Middle frontal gyrus (tissue), 1 donor: ENCODE results near the gene EFL1.

Source experiments
- DNase-seq: peaks from one replicate; pipeline ENCODE4 v3.0.0-alpha.2; 2015; ENCODE audit warnings: low spot score; ENCODE audit errors: extremely low spot score

The EFL1 gene

DNA sequence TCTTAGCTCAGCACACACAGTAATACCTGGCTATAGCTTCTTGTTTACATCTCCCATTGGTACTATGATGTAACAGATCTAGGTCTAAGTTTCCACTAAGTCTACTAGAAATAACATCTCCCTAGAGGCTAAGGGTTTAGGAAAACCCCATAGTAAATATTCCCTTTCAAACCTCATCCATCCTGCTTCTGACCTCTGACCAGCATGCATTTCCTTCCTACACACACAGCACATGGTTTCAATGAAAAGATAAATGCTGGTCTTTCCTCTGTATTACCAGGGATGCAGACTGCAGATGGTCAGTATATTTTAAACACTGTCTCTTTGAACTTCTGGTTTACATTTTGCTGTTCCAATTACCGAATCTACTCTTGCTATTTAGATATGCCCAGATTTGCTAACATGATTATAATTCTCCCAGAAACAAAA lies 96.6 kb downstream of the EFL1 start:
- no peak for DNase-seq

DNA sequence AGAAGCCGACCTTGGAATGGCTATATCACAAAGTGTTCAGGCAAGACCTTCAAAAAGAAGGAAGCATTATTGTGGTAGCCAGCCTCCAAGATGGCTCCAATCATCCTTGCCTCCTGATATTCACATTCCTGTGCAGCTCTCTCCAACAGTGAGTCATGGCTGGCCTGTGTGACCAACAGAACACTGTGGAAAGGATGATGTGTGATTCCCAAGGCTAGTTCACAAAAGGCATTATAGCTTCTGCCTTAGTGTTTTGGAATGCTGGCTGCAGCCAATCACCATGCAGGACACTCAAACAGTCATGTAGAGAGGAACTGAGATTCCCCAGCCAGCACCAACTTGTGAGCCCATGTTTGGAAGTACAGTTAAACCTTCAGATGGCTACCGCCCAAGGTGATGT lies 102.6 kb downstream of the EFL1 start:
- no peak for DNase-seq

DNA sequence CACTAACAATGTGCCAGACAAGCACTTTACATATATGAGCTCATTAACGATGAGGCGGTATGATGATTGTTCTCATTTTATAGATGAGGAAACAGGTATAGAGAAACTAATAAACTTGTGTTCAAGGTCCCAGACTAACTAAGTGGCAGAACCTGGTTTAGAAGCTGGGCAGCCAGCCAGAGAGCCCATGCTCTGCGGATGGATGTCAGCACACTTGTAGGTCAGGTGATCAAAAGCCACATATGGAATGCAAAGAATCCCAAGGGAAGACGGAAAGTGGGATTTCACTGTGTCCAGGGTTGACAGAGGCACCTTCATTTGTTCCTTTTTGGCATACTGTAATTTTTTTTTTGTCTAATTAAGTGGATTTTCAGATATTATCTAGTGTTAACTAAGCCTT lies 103.7 kb downstream of the EFL1 start:
- no peak for DNase-seq

DNA sequence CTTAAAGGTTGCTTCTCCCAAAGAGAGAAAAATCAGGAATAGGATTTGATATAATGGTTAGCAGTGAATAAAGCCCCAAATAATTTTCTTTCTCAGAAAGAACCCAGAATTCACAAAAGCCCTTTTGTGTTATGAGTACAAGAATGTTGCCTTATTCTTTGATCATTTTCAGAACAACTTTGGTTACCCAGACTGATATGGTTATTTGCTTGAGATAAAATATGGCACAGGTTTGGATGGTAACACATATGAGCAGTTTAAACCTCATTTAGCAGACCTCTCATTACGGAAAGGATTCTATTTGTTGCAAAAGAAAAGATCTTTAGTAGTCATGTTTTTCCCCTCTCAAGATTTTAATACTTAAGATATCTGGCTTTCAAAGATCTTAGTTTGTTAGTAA lies 111.9 kb downstream of the EFL1 start:
- no peak for DNase-seq

DNA sequence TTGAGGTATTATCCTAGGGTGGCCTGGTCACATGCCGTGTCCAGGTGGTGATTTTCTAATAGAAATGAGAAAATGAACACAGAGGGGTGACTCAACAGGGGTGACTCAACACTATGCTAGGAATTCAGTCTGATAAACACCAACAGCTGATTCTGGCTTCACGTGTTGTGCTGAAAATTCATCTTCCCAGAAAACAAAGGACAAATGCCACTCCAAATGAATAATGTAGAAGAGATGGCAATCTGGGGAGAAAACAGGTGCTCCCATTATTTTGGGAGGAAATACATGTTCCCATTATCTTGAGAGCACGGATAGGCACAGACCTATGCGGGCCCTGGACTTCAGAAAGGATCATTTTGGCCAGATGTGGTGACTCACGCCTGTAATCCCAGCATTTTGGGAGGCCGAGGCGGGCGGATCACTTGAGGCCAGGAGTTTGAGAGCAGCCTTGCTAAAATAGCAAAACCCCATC lies 115.5 kb downstream of the EFL1 start:
- DNase-seq, result no peak

DNA sequence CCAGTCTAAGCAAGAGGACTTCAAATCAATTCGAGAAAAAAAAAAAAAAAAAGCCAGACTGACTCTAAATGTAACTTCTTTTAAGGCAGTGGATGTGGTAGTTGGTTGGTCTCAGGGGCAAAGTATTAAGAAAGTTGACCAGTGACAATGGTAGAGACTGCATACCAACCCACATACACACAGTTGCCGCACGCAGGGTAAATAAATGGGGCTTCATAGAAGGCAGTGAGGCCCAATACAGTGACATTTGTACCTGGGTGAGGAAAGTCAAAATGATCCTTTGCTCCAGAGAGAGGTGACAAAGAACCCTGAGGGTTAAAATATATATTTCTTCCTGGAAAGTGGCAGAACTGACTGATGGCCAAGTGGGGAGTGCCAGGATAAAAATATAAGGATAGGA lies 116.0 kb downstream of the EFL1 start:
- DNase-seq, result no peak

DNA sequence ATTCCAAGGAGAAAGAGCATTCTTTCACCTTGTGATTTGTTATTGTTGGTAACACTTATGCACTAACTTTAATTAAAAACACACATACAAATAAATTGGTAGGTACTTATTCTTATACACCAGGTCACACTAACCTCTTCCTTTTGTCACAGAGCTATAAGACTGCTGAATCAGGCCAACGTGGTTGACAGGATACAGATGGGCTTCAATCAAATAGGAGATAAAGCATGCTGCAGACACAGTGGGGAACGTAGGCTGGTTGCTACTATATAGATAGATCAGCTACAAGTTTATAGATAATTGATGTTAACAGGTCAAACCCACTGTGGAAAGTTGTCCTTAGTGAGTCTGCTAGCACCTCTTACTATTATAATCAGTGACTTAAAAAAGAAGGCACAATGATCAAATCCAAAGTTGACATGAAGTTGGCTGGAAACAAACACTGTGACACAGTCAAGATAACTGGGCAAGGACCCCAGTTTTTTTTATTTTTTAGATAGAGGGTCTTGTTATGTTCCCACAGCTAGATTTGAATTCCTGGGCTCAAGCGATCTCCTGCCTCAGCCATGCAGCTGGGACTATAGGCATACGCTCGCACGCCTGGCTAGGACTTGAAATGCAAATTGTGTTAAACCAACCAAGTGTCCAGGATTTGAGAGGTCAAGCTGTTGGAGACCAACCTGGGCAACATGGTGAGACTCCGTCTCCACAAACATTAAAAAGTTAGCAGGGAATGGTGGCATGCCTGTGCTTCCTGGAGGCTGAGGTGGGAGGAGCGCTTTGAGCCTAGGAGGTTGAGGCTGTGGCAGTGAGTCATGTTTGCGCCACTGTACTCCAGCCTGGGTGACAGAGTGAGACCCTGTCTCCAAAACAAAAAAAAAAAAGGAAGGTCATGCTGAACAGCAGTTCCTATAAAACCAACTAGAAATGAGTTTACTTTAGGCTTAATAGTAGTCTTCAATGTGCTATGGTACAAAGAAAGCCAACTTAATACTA lies 118.8 kb downstream of the EFL1 start:
- DNase-seq, result no peak

DNA sequence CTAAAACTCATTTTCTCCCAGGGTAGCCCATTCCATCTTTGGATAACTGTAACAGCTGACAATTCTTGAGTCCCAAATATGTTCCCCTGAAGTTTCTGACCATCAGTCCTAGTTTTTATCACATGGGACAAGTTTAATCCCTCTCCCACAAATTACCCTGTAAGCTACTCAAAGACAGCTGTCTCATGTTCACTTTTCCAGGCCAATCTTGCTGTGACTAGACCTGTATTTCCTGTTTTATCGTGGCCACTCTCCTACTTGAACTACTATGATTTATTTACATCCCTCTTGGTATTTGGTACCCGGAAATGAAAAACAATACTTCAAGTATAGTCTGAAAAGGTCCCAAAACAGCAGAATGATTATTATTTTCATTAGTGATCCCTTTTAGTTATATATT lies 121.6 kb downstream of the EFL1 start:
- DNase-seq, result no peak

DNA sequence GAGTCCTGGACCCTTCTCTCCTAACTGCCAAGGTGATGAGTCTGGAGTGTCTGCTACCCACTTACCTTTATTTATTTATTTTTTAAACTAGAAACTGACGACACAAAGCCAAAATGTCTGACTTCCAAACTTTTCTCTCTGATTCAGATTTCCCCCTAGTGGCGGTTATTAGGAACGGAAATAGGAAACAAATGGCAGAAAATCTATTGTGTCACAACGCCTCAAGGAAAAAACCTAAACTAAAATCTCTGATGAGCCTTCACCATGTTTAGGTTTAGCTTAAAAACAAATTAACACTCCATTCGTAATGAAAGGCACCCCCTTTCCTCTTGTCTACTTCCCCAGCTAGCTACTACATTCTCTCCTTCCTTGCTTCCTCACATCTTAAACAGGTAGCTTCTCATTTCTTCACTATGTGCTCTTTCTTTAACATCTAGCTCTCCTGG lies 122.7 kb downstream of the EFL1 start:
- DNase-seq, result peak; percentile 47

DNA sequence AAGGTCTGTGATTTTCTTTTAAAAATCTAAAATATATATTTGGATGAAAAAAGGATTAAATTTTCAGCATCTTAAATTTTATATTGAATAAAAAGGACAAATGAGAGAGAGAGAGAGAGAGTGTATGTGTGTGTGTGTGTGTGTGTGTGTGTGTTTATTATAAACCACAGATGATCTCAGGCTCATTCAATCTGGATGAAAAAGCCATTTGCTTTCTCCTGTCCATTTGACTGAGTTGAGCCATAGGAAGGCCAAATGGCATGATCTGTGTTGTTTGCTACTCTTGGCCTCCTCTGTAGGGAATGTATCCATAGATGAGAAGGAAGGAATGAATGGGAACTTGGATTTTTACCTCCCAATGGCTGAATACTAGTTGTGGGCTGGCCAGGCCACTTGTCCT lies 124.2 kb downstream of the EFL1 start:
- no peak for DNase-seq

DNA sequence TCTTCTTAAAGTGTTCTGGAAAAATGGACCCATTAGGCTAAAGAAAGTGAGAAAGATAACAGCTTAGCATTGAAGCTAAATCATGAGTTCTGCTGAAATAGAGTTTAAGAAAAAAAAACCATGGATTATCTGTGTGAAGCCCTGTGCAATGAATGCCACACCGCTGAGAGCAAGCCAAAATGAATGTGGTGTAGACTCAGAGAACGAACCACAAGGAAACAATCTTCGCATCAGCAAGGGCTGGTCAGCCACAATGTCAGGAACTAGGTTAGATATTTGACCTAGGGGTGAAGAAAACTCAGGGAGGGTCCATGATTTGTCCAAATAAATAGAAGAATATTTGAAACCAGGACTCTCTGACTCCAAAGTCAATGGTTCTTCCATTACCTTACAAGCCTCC lies 125.3 kb downstream of the EFL1 start:
- DNase-seq, result no peak

DNA sequence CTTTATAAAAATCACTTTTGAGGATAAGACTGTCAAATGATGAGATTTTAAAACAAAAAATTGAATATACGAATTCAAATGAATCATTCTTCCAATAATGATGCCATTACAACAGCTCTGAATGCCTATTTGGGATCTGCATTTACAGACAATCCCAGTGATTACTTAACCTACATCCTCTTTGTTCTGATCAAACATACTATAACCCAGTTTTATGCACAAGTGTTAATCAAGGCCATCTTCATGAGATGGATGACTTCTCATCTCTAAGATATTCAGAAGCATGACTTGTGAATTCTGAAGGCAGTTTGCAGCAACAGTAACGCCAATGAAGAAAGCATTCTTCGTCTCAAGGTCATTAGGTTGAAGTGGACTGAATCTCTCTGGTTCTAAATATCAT lies 126.4 kb downstream of the EFL1 start:
- no peak for DNase-seq

DNA sequence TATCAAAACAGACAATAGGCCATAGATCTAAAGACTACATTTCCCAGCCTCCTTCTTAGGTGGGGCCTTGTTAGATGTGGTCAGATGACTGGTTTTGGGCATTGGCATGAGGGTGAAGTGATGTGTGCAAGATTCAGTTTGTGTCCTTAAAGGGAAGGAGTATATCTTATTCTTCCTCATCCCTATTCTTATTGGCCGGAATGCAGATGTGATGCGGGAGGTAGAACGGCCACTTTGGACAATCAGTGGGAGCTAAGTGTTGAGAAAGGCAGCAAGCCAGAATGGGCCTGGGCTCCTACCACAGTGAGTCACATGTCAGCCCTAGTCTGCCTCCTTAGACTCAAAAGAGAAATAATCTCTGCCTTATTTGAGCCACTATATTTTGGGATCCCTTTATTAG lies 126.9 kb downstream of the EFL1 start:
- DNase-seq, result no peak

DNA sequence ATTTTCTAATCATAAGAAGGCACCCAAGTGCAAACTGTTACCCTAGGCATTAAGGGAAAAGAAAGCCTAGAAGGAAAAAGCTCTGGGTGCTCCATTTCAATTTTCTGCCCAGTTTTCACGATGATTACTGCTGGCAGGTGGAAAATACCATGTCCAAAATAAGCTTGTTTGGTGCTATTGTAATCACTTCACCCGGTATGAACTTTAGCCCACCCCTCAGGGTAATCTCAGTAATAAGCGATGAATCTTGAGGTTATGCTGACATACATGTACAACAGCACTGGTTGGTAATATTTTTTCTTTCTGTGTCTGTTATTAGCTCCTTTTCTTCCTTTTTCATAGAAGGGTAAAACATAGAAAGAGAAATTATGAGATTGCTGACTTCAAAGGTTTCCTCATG lies 128.1 kb downstream of the EFL1 start:
- no peak for DNase-seq

DNA sequence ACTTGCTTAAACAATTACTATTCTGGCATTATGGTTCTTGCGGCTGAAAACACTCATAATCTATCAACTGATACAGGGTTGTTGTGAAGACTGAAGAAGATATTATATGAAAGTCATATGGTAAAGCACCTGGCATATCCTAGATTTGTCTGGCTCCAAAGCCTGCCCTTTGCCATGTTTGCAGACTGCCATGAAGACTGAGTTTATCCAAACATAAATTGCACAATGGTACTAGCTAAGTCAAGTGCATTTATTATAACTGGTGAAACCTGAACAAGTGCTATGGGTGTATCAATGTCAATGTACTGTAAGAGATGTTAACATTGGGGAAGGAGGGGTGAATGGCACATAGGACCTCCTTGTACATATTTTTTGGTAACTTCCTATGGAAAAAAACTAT lies 129.3 kb downstream of the EFL1 start:
- DNase-seq, result no peak

DNA sequence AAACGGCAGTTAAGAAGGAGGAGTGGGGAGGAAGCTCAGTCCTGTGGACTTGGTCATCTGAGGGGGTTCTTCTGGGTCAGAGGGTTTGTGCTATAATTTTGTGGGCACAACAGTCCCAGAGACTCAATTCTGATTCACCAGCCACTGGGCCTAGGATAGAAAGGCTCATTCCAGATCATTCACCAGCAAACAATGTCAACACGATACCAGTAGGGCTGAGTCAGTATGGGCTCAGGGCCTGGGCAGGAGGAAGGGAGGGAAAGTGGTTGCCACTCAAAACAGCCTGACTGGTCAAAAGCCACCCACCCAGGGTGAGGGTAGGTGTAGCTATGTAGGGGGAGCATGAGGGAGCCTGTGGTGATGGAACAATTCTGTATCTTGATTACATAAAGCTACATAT lies 129.8 kb downstream of the EFL1 start:
- no peak for DNase-seq

DNA sequence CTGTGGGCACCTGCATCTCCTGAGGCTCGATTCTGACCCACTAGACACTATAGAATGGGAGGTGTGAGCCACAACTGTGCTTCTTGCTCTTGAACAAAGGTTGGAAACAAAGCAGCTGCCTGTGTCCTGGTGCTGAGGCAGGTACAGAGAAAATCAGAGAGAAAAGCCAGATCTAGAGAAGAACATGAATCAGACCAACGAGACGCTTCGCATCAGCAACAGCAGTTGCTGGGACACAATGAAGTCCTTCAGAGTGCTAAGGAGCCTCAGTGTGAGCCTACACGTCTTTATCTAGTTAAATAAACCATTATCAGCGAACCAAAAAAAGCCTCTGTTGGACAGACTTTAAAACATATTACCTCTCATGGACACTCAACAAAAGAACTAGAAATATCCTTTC lies 130.4 kb downstream of the EFL1 start:
- DNase-seq, result no peak

DNA sequence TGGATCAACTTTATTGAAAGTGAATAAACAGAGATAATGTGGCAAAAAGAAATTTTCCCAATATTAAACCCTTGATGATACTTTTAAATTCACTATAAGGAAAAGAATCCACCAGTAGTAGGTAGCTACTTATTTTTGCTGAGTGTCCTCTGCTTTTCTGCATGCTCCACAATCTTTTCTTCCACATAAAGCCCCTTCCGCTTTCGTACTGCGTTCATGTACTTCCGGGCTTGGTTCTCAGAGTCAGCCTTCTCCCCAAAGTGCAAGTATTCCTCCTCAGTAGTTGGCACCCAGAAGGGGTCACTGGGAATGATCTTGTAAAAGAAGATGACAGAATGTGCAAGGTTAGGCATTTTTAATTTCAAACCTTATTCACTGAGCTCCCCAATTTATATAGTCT lies 132.3 kb downstream of the EFL1 start:
- no peak for DNase-seq

DNA sequence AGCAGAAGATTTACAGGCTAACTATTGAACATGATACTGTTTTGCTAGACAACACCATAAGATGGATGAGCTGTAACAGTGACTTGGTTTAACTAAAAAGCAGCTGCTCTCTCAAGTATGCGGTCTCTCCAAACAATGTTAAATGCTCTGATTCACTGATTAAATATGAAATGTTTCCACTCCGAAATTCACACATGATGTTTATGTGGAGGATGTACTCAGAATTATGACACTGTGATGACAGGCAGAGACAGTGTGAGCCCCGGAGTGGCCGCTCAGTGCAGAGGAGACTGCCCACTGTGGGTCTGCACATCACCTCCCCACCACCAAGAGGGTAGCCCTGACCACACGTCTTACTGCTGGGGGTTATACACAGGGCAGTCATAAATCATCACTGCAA lies 132.8 kb downstream of the EFL1 start:
- DNase-seq, result no peak

DNA sequence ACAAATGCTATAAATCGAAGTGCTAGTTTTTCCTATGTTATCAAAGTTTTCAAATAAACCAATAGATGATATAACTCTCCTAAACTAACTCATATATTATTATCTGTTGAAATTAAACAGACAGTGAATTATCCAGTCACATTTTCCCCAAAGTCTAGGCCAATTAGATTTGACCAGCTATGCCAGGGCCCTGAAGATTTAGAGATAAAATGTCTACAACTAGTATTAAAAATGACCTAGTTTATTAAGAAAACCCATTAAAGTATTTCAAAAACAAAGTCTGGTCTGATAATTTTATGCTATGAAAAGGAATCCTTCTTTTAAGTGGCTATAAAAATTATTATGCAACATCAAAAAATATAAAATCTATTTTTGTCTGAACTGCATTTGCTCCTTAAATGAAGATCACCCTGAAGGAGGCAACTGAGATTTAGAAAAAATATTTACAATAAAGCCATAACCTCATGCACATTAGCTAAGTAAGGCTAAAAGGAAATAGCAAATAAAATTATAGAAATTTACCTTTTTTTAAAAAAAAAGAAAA lies 133.3 kb downstream of the EFL1 start:
- no peak for DNase-seq

DNA sequence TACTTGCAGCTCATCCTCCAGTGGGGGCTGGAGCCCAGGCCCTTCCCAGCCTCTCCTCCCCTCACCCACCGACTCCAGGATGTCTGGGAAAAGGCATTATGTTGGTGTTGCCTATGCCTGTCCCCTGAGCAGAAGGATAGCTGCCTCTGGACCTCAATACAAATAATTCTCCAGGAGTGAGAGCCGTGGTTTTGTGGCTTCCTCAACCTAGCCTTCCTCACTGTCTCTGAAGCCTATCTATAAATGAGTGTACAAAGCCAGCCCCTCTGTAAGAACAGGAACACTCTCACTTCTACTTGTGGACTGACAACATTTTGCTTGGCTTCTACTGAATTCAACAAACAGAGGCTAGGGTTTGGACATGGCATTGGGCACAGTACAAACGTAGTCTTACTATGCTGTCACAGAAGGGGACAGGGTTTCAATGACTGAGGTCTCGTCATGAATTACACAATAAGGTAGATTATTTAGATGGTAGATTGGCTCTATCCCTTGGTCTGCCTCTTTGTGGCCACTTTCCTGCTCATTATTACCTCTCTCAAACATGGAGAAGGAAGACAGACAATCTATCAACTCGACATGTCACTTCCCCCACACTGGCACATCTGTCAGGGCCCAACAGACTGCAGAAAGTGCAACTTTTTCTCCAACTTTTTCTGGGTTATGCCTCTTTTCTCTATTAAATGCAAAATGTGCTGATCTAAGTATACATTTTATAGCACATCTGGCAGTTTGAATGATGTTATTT lies 134.0 kb downstream of the EFL1 start:
- DNase-seq, result no peak

DNA sequence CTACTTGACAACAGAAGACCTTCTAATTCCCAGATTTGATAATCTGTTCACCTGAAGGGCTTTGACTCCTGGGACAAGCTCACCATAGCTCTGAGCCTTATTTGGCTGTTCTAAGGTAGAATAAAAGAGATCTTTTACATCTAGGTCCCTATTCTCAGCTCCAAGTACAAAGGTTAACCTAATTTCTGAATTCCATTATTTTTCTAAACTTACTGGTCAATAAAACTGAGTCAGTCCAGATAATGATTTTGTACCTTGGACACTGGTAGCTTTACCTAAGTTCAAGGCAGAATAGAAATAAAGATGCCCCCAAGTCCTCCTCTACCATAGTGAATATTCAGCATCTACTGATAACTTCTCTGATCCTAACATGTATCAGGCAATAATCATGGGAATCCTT lies 135.0 kb downstream of the EFL1 start:
- DNase-seq, result no peak
